Thyroid gland (tissue), 4 donors: ENCODE data around the gene BUB1B. TPM values are rescaled to one million over a fixed set of nuclear protein-coding genes. Genes with fewer than 3 reads are reported as not detected.

Experiments used
- DNase-seq, 2 donors: peaks; one replicate each; pipeline ENCODE4 v3.0.0-alpha.2; 2019
- H3K27ac ChIP-seq, 3 donors: fragments of 200-600 bp; sonication (generic); 1 replicate in 2 of 3; 2 replicates in 1 of 3; pipeline ENCODE4 v1.5.1; 2016 to 2019; ENCODE audit warnings: mild to moderate bottlenecking in 1 of 3, moderate library complexity in 1 of 3
- H3K27me3 ChIP-seq: fragments of 200-600 bp; sonication (generic); one replicate; pipeline ENCODE4 v1.5.1; 2019
- H3K36me3 ChIP-seq, 2 donors: fragments of 200-600 bp; sonication (generic); one replicate each; pipeline ENCODE4 v1.5.1; 2016 to 2019
- H3K4me1 ChIP-seq, 2 donors: fragments of 200-600 bp; sonication (generic); one replicate each; pipeline ENCODE4 v1.5.1; 2017 to 2019
- H3K4me3 ChIP-seq, 3 donors: fragments of 200-600 bp; sonication (generic); replicated peaks in 1 of 3; 1 replicate in 2 of 3; 2 replicates in 1 of 3; pipeline ENCODE4 v1.5.1; 2016; ENCODE audit warnings: mild to moderate bottlenecking in 1 of 3
- H3K9me3 ChIP-seq: fragments of 200-600 bp; sonication (generic); one replicate; pipeline ENCODE4 v1.5.1; 2017
- POLR2A ChIP-seq, 2 donors: fragments of 450-650 bp; IDR thresholded peaks; one replicate each; pipeline ENCODE4 v1.6.1; 2017; ENCODE audit warnings: antibody characterized with exemption in 2 of 2, mild to moderate bottlenecking in 2 of 2, moderate library complexity in 1 of 2
- WGBS, 2 donors: methylation state at CpG; one replicate each; pipeline ENCODE4 v1.1.5; 2017; 5-methylcytosine and 5-hydroxymethylcytosine counted together
- intact Hi-C: fragments of 100-400 bp; cut with DNase I; formaldehyde crosslinking; loops from one replicate; pipeline ENCODE4 v1.15.1; 2023
- total RNA-seq, 4 donors: library from RNA; depleted of rRNA; stranded (reverse); fragments of >200 nt; gene quantifications; one replicate each; pipeline ENCODE4 v1.2.3, GENCODE V29; 2016
- TF ChIP-seq, protein P1 (sequence below), 6 experiments: fragments of 200-600 bp in 3 of 6; fragments of 450-650 bp in 3 of 6; sonication (generic) in 3 of 6; IDR thresholded peaks; one replicate each; pipeline ENCODE4 v1.5.1; 2016 to 2019; ENCODE audit warnings: antibody characterized with exemption in 6 of 6, mild to moderate bottlenecking in 2 of 6, inconsistent platforms in 1 of 6, moderate library complexity in 1 of 6

The BUB1B gene
- total RNA-seq, 4 donors from 2014 or later, result 0.20 to 3.7 (median 1.4) TPM

DNA sequence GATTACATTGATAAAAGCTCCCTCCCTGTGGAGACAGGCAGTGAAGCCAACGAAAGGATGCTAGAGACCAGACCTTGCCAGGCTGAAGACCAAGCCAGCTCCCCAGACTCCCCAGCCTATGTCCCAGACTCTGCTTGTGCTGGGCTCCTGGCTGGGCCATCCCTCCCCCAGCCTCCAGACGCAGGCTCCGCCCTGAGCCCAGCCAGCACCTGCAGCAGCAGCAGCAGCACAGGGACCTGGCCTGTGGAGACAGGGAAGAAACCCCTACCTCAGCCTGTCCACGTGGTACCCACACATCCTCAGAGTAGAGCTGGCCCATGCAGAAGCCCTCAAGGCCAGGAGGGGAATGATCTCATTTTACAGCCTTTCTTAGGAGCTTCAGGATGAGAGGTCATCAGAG, 108.7 kb downstream of the BUB1B start:
- no peaks in the 10 kb centered on the region for H3K27me3 ChIP-seq
- WGBS, 2 donors, result 63 to 75% methylated on average over 2 to 4 of the region's 4 CpGs
- DNase-seq, result no peak
- H3K36me3 ChIP-seq, result peaks cover 6 to 10% of the 10 kb centered on the region in 2 donors
- peaks cover 0 to 26% of the 10 kb centered on the region in 2 donors for H3K4me1 ChIP-seq
- no peak overlapping the region for H3K4me3 ChIP-seq
- TF ChIP-seq POLR2A (IDR thresholded peaks at IDR 0.05), result no peak
- TF ChIP-seq, protein P1, sequence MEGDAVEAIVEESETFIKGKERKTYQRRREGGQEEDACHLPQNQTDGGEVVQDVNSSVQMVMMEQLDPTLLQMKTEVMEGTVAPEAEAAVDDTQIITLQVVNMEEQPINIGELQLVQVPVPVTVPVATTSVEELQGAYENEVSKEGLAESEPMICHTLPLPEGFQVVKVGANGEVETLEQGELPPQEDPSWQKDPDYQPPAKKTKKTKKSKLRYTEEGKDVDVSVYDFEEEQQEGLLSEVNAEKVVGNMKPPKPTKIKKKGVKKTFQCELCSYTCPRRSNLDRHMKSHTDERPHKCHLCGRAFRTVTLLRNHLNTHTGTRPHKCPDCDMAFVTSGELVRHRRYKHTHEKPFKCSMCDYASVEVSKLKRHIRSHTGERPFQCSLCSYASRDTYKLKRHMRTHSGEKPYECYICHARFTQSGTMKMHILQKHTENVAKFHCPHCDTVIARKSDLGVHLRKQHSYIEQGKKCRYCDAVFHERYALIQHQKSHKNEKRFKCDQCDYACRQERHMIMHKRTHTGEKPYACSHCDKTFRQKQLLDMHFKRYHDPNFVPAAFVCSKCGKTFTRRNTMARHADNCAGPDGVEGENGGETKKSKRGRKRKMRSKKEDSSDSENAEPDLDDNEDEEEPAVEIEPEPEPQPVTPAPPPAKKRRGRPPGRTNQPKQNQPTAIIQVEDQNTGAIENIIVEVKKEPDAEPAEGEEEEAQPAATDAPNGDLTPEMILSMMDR (IDR thresholded peaks at IDR 0.05), result no peak
- no peak overlapping the region for H3K27ac ChIP-seq
- H3K9me3 ChIP-seq, result no peaks in the 10 kb centered on the region
- intact Hi-C loops, result loop anchor here (5.0 kb wide), 1 partner anchor 222 kb away; no protein-coding TSS in a partner anchor

- Histone ChIP-seq H3K27ac (peak overlapping the region in 2 of 3 donors; percentile 17 to 47), H3K4me1 (peaks cover 0 to 25% of the 10 kb centered on the region in 2 donors), H3K9me3 (no peaks in the 10 kb centered on the region), H3K27me3 (no peaks in the 10 kb centered on the region), H3K36me3 (peaks cover 6 to 10% of the 10 kb centered on the region in 2 donors), H3K4me3 (no peak overlapping the region)
- TF ChIP-seq, protein P1 (IDR thresholded peaks at IDR 0.05), result no peak
- no peak for TF ChIP-seq POLR2A (IDR thresholded peaks at IDR 0.05)
- DNase-seq, result peak; percentile 62 to 70
- WGBS, 2 donors, result 69 to 75% methylated on average over 10 to 11 of the region's 11 CpGs
- intact Hi-C loops, result loop anchor here (5.0 kb wide), 1 partner anchor 223 kb away; no protein-coding TSS in a partner anchor
Measured at GRCh38 chr15:40270246-40270995, 109.6 kb downstream of the BUB1B start.

Other genes starting within 250 kb of the BUB1B start
- gene GPR176, start 240.8 kb upstream of the BUB1B start, total RNA-seq, result 10 to 100 TPM in 1 of 4 donors, 1 to 10 TPM in 3; 4.3 to 15.0 (median 7.9) TPM
- gene EIF2AK4, start 227.0 kb upstream of the BUB1B start, total RNA-seq, result 10 to 100 TPM; 50.9 to 71.2 (median 62.2) TPM
- gene SRP14, start 121.9 kb upstream of the BUB1B start, total RNA-seq, result 100 to 1,000 TPM; 327 to 576 (median 408) TPM
- 10 to 100 TPM; 31.9 to 49.3 (median 37.2) TPM for gene BMF, start 52.2 kb upstream of the BUB1B start, total RNA-seq
- gene PAK6, start 78.0 kb downstream of the BUB1B start, total RNA-seq, result 10 to 100 TPM; 33.9 to 63.4 (median 43.9) TPM
- gene ANKRD63, start 122.0 kb downstream of the BUB1B start, total RNA-seq, result 1 to 10 TPM in 1 of 4 donors, not detected in 3; 2.1 TPM
- gene PLCB2, start 146.9 kb downstream of the BUB1B start, total RNA-seq, result 1 to 10 TPM; 1.7 to 7.2 (median 4.1) TPM
- 10 to 100 TPM; 47.5 to 86.9 (median 63.8) TPM for gene INAFM2, start 162.6 kb downstream of the BUB1B start, total RNA-seq
- 100 to 1,000 TPM in 2 of 4 donors, 10 to 100 TPM in 2; 54.2 to 126 (median 97.5) TPM for gene CCDC9B, start 179.9 kb downstream of the BUB1B start, total RNA-seq
- not detected for gene PHGR1, start 190.0 kb downstream of the BUB1B start, total RNA-seq
- gene DISP2, start 197.2 kb downstream of the BUB1B start, total RNA-seq, result 1 to 10 TPM in 3 of 4 donors, under 1 TPM in 1; 0.81 to 5.9 (median 3.6) TPM
- gene KNSTRN, start 221.7 kb downstream of the BUB1B start, total RNA-seq, result 100 to 1,000 TPM; 216 to 342 (median 251) TPM
- 100 to 1,000 TPM; 393 to 723 (median 539) TPM for gene IVD, start 244.7 kb downstream of the BUB1B start, total RNA-seq